HepG2 (cell line): ENCODE results near the gene EMILIN3. TPM values are rescaled to one million over a fixed set of nuclear protein-coding genes. Genes with fewer than 3 reads are reported as not detected.

ENCODE experiments used
- CHCHD3 ChIP-seq: sonication (generic); formaldehyde crosslinking; IDR thresholded peaks from 2 replicates; pipeline ENCODE4 v1.8.0; 2022; ENCODE audit warnings: mild to moderate bottlenecking, missing genetic modification reagents, moderate library complexity
- GABPA ChIP-seq, 2 experiments: IDR thresholded peaks; 2 replicates each; pipeline ENCODE4 v1.6.1; 2011 to 2016; ENCODE audit warnings: low read depth in 2 of 2, low read length in 1 of 2, missing biosample characterization in 1 of 2, missing genetic modification characterization in 1 of 2
- IRX3 ChIP-seq: sonication (generic); formaldehyde crosslinking; IDR thresholded peaks from 2 replicates; pipeline ENCODE4 v1.8.1; 2023; ENCODE audit warnings: mild to moderate bottlenecking, low read depth, missing genetic modification reagents, borderline replicate concordance
- KLF15 ChIP-seq: sonication (generic); formaldehyde crosslinking; IDR thresholded peaks from 2 replicates; pipeline ENCODE4 v1.8.1; 2023; ENCODE audit warnings: borderline replicate concordance, mild to moderate bottlenecking, inconsistent platforms, missing genetic modification reagents, mixed read lengths
- MYC ChIP-seq: sonication (generic); formaldehyde crosslinking; IDR thresholded peaks from 2 replicates; pipeline ENCODE4 v1.9.0; 2021; ENCODE audit warnings: missing genetic modification reagents, borderline replicate concordance
- PCBP2 ChIP-seq: fragments of 200-400 bp; formaldehyde crosslinking; optimal IDR thresholded peaks from 2 replicates; pipeline ENCODE3; 2018; ENCODE audit warnings: low read length, low read depth; ENCODE audit not compliant: poor library complexity, severe bottlenecking
- SOX6 ChIP-seq, 2 experiments: fragments of 450-650 bp in 1 of 2; sonication (generic) in 1 of 2; formaldehyde crosslinking in 1 of 2; IDR thresholded peaks; 2 replicates each; pipeline versions ENCODE4 v1.4.0 to v1.6.1; 2017 to 2020; ENCODE audit warnings: antibody characterized with exemption in 1 of 2, mild to moderate bottlenecking in 1 of 2, missing genetic modification reagents in 1 of 2
- STAG1 ChIP-seq: sonication (generic); formaldehyde crosslinking; IDR thresholded peaks from 2 replicates; pipeline ENCODE4 v1.4.0; 2020; ENCODE audit warnings: missing genetic modification reagents
- ZBTB4 ChIP-seq: sonication (generic); formaldehyde crosslinking; IDR thresholded peaks from 2 replicates; pipeline ENCODE4 v1.4.0; 2020; ENCODE audit warnings: missing genetic modification reagents, mild to moderate bottlenecking, borderline replicate concordance
- ZBTB42 ChIP-seq: sonication (generic); formaldehyde crosslinking; IDR thresholded peaks from 2 replicates; pipeline ENCODE4 v1.5.0; 2020; ENCODE audit warnings: mild to moderate bottlenecking, missing genetic modification reagents
- ZFP91 ChIP-seq: sonication (generic); formaldehyde crosslinking; IDR thresholded peaks from 2 replicates; pipeline ENCODE4 v1.9.0; 2022; ENCODE audit warnings: missing genetic modification reagents, mild to moderate bottlenecking, borderline replicate concordance
- ZNF263 ChIP-seq: sonication (generic); formaldehyde crosslinking; IDR thresholded peaks from 2 replicates; pipeline ENCODE4 v1.4.0; 2020; ENCODE audit warnings: missing genetic modification reagents
- ZNF460 ChIP-seq: sonication (generic); formaldehyde crosslinking; IDR thresholded peaks from 2 replicates; pipeline ENCODE4 v1.5.1; 2020; ENCODE audit warnings: missing genetic modification reagents, mild to moderate bottlenecking, borderline replicate concordance
- ZNF772 ChIP-seq: sonication (generic); formaldehyde crosslinking; IDR thresholded peaks from 2 replicates; pipeline ENCODE4 v1.5.0; 2020; ENCODE audit warnings: mild to moderate bottlenecking, missing genetic modification reagents
- ZNF773 ChIP-seq: sonication (generic); formaldehyde crosslinking; IDR thresholded peaks from 2 replicates; pipeline ENCODE4 v1.4.0; 2020; ENCODE audit warnings: missing genetic modification reagents, borderline replicate concordance
- polyA plus RNA-seq, 8 experiments: library from polyadenylated mRNA; depleted of rRNA in 3 of 8; stranded (reverse) in 7 of 8; unstranded in 1 of 8; fragments of >200 nt; fragmentation: Illumina TruSeq in 4 of 8; extraction: Trizol in 4 of 8; gene quantifications; 2 replicates each; pipeline versions ENCODE4 v1.2.1 to v1.2.3, GENCODE V29; 2011 to 2016; ENCODE audit warnings: low read depth in 4 of 8, missing spikeins in 1 of 8, mixed read lengths in 1 of 8; ENCODE audit not compliant: insufficient read depth in 1 of 8
- total RNA-seq, 5 experiments: library from RNA; depleted of rRNA; stranded (reverse); fragments of >200 nt; fragmentation: Illumina TruSeq; extraction: Trizol; gene quantifications; 2 replicates each; pipeline ENCODE4 v1.2.3, GENCODE V29; 2016; ENCODE audit warnings: low read depth in 1 of 5
- TF ChIP-seq, protein P1 (sequence below): sonication (generic); formaldehyde crosslinking; IDR thresholded peaks from 2 replicates; pipeline ENCODE4 v1.8.1; 2023; ENCODE audit warnings: mild to moderate bottlenecking, moderate library complexity, missing genetic modification reagents
- TF ChIP-seq, protein P2 (sequence below): sonication (generic); formaldehyde crosslinking; IDR thresholded peaks from 2 replicates; pipeline ENCODE4 v1.4.0; 2020; ENCODE audit warnings: mild to moderate bottlenecking, missing genetic modification reagents
- TF ChIP-seq, protein P3 (sequence below): sonication (generic); formaldehyde crosslinking; IDR thresholded peaks from 2 replicates; pipeline ENCODE4 v1.5.0; 2020; ENCODE audit warnings: mild to moderate bottlenecking, missing genetic modification reagents, borderline replicate concordance

The EMILIN3 gene
- total and polyA plus RNA-seq, 2 of the 13 experiments (the other 11 are each of a cell fraction or from before 2014, with no cell fraction given) = 0.25 to 0.29 TPM

DNA sequence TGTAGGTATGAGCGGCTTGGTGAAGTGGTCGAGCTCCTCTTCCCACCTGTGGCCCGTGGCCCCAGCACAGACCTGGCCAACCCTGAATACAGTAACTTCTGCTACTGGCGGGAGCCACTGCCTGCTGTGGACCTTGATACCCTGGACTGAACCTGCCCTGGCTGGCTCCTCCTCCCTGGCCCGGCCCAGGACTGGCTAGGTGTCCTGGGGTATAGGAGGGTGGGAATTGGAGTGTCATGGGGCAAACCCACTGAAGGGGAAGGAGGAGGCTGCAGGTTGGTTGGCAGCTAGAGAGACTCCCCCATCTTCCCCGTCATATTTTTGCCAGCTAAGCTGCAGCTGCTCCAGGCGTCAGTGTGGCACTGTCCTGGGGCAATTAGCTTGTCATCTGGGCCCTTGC lies 7.9 kb downstream of the EMILIN3 start (continued):
- TF ChIP-seq, protein P1, sequence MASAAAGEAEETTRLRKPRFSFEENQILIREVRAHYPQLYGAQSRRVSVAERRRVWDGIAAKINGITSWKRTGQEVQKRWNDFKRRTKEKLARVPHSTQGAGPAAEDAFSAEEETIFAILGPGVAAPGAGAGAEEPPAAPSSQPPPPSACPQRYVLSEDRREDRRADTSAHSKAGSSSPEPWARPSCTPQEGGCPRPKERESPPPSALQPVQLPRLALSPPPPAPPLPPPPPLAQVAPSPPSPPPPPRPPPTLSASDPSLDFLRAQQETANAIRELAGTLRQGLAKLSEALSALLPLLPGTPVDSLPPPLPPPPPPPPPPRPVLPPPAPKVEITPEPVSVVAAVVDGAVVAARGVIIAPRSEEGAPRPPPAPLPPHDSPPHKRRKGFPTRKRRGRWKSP (CRISPR knock-in tag) = no peak
- TF ChIP-seq, protein P2, sequence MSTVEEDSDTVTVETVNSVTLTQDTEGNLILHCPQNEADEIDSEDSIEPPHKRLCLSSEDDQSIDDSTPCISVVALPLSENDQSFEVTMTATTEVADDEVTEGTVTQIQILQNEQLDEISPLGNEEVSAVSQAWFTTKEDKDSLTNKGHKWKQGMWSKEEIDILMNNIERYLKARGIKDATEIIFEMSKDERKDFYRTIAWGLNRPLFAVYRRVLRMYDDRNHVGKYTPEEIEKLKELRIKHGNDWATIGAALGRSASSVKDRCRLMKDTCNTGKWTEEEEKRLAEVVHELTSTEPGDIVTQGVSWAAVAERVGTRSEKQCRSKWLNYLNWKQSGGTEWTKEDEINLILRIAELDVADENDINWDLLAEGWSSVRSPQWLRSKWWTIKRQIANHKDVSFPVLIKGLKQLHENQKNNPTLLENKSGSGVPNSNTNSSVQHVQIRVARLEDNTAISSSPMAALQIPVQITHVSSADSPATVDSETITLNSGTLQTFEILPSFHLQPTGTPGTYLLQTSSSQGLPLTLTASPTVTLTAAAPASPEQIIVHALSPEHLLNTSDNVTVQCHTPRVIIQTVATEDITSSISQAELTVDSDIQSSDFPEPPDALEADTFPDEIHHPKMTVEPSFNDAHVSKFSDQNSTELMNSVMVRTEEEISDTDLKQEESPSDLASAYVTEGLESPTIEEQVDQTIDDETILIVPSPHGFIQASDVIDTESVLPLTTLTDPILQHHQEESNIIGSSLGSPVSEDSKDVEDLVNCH (CRISPR knock-in tag) = no peak
- TF ChIP-seq, protein P3, sequence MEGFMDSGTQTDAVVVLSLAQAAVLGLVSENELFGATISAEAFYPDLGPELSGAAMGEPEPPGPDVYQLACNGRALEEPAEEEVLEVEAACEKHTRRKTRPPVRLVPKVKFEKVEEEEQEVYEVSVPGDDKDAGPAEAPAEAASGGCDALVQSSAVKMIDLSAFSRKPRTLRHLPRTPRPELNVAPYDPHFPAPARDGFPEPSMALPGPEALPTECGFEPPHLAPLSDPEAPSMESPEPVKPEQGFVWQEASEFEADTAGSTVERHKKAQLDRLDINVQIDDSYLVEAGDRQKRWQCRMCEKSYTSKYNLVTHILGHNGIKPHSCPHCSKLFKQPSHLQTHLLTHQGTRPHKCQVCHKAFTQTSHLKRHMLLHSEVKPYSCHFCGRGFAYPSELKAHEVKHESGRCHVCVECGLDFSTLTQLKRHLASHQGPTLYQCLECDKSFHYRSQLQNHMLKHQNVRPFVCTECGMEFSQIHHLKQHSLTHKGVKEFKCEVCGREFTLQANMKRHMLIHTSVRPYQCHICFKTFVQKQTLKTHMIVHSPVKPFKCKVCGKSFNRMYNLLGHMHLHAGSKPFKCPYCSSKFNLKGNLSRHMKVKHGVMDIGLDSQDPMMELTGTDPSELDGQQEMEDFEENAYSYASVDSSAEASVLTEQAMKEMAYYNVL (CRISPR knock-in tag) = no peak
- TF ChIP-seq SOX6 (IDR thresholded peaks at IDR 0.05) (no peak), SOX6 (CRISPR knock-in tag; IDR thresholded peaks at IDR 0.05) (no peak), STAG1 (CRISPR knock-in tag) (0 out of 2 replicates have a peak, but pooled peaks have one; percentile 6), ZBTB4 (CRISPR knock-in tag) (no peak), ZNF772 (CRISPR knock-in tag) (no peak), ZNF773 (CRISPR knock-in tag) (no peak), CHCHD3 (CRISPR knock-in tag) (0 out of 2 replicates have a peak, but pooled peaks have one; percentile 42), IRX3 (no peak), ZBTB42 (no peak), KLF15 (no peak), ZFP91 (CRISPR knock-in tag) (peak; percentile 65), PCBP2 (no peak), MYC (CRISPR knock-in tag) (no peak; the same call in 1 of the 2 replicates), GABPA (IDR thresholded peaks at IDR 0.05; ENCODE audit: low read depth, low read length) (no peak), GABPA (CRISPR knock-in tag; IDR thresholded peaks at IDR 0.05; ENCODE audit: low read depth) (no peak), ZNF263 (CRISPR knock-in tag) (no peak), ZNF460 (no peak)
